ENCODE measurements around the gene SLC2A5.

- TF ChIP-seq CTCF (IDR thresholded peaks at IDR 0.05; ENCODE audit: borderline replicate concordance, extremely low read depth, low read length, poor library complexity, severe bottlenecking) (no peak), EZH2 (IDR thresholded peaks at IDR 0.05; ENCODE audit: borderline replicate concordance, low read depth, low read length, severe bottlenecking) (no peak)
Measured at GRCh38 chr1:9078752-9079500, 9.5 kb upstream of the SLC2A5 start.
